Lung (tissue), 12 donors: Measurements from ENCODE around the gene GTF2H4. TPM values are rescaled to one million over a fixed set of nuclear protein-coding genes. Genes with fewer than 3 reads are reported as not detected.
"Not testable (repeated sequence)": the region's sequence is repeated elsewhere in the genome, so short reads cannot be mapped to it uniquely, and the experiment has no call there.

Source experiments
- ATAC-seq: fragments of 200-7000 bp; cut with Tn5 transposase; one replicate; pipeline ENCODE4 v1.9.1; 2020; ENCODE audit warnings: moderate number of reproducible peaks; ENCODE audit not compliant: insufficient read depth, low FRiP score
- DNase-seq, 3 donors: peaks; one replicate each; pipeline ENCODE4 v3.0.0-alpha.2; 2013 to 2017
- H3K27ac ChIP-seq, 2 donors: one replicate each; pipeline ENCODE4 v1.5.1; 2013; ENCODE audit warnings: mild to moderate bottlenecking in 2 of 2, moderate library complexity in 2 of 2, control low read depth in 1 of 2, inconsistent platforms in 1 of 2, low read depth in 1 of 2, low read length in 1 of 2
- H3K27me3 ChIP-seq, 3 donors: one replicate each; pipeline ENCODE4 v1.5.1; 2013; ENCODE audit warnings: low read length in 2 of 3; ENCODE audit not compliant: control insufficient read depth in 3 of 3, insufficient read depth in 3 of 3
- H3K36me3 ChIP-seq, 4 donors: one replicate each; pipeline ENCODE4 v1.5.1; 2013; ENCODE audit warnings: low read length in 4 of 4, mild to moderate bottlenecking in 1 of 4, moderate library complexity in 1 of 4; ENCODE audit not compliant: control insufficient read depth in 4 of 4, insufficient read depth in 4 of 4
- H3K4me1 ChIP-seq, 5 donors: one replicate each; pipeline ENCODE4 v1.5.1; 2013; ENCODE audit warnings: low read length in 5 of 5, mild to moderate bottlenecking in 2 of 5, moderate library complexity in 1 of 5; ENCODE audit not compliant: control insufficient read depth in 5 of 5, insufficient read depth in 5 of 5
- H3K4me3 ChIP-seq: one replicate; pipeline ENCODE4 v1.5.1; 2013; ENCODE audit warnings: mild to moderate bottlenecking, control low read depth, moderate library complexity
- H3K9ac ChIP-seq, 2 donors: one replicate each; pipeline ENCODE4 v1.5.1; 2013; ENCODE audit warnings: low read length in 2 of 2, control low read depth in 1 of 2; ENCODE audit not compliant: insufficient read depth in 1 of 2
- H3K9me3 ChIP-seq, 4 donors: one replicate each; pipeline ENCODE4 v1.5.1; 2013; ENCODE audit warnings: low read length in 3 of 4, mild to moderate bottlenecking in 1 of 4, moderate library complexity in 1 of 4; ENCODE audit not compliant: control insufficient read depth in 4 of 4, insufficient read depth in 3 of 4
- CTCF ChIP-seq: IDR thresholded peaks from 2 replicates; pipeline ENCODE4 v1.5.1; 2012; ENCODE audit warnings: mild to moderate bottlenecking; ENCODE audit errors: control extremely low read depth, extremely low read depth
- WGBS, 2 donors: extraction: QIAGEN DNeasy Blood & Tissue Kit; methylation state at CpG; one replicate each; pipeline ENCODE4 v1.1.7; 2013; 5-methylcytosine and 5-hydroxymethylcytosine counted together
- polyA plus RNA-seq, 2 donors: library from polyadenylated mRNA; stranded (reverse); fragments of 200-250 nt; gene quantifications; one replicate each; pipeline ENCODE4 v1.2.1, GENCODE V29; 2013
- total RNA-seq, 2 donors: library from RNA; depleted of rRNA in 1 of 2; stranded (reverse); fragments of >200 nt in 1 of 2; gene quantifications; one replicate each; pipeline ENCODE4 v1.2.1, GENCODE V29; 2014 to 2021
- donor health status: control.
- donor health status: control.
- donor health status: Bipolar disorder and iron deficiency.
- donor health status: healthy.
- donor health status: DM: yes; HTN: yes; CAD: no.

GTF2H4 gene
- total and polyA plus RNA-seq, 4 donors: 25.3 to 37.2 (median 31.1) TPM

DNA sequence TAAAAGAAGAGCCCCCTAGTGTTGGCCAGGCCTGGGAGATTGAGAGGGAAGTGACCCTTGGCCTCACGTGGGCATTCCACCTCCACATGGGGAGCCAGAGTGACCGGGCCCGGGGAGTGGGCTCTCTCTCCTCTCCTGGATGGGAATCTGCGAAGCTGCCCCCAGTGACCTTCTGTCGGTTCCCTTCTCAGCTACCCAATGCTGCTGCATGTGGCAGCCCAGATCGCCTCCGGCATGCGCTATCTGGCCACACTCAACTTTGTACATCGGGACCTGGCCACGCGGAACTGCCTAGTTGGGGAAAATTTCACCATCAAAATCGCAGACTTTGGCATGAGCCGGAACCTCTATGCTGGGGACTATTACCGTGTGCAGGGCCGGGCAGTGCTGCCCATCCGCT, 10.1 kb upstream of the GTF2H4 start:
- Histone ChIP-seq H3K4me3 (no peak overlapping the region), H3K36me3 (peaks cover 0 to 34% (median 21%) of the 10 kb centered on the region in 4 donors), H3K9me3 (no peaks in the 10 kb centered on the region), H3K27me3 (no peaks in the 10 kb centered on the region), H3K9ac (no peak overlapping the region), H3K4me1 (no peaks in the 10 kb centered on the region), H3K27ac (no peak overlapping the region)
- no peak for TF ChIP-seq CTCF
- ATAC-seq: no peak
- DNase-seq: no peak
- WGBS, 2 donors: 90 to 95% methylated on average over 16 of the region's 16 CpGs

DNA sequence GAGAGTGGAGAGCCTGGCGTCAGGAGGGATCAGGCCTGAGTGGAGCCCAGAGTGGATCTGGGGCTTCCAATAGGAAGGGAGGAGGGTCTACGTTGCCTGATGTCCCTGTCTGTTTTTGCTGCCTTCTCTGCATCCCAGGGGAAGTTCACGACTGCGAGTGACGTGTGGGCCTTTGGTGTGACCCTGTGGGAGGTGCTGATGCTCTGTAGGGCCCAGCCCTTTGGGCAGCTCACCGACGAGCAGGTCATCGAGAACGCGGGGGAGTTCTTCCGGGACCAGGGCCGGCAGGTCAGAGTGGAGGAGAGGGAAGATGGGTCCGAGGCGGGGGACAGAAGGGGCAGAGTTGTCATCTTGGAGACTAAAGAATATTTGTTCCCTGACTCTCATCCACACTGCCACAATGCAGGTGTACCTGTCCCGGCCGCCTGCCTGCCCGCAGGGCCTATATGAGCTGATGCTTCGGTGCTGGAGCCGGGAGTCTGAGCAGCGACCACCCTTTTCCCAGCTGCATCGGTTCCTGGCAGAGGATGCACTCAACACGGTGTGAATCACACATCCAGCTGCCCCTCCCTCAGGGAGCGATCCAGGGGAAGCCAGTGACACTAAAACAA, 9.2 kb upstream of the GTF2H4 start:
- Histone ChIP-seq H3K27me3 (no peaks in the 10 kb centered on the region), H3K9me3 (no peaks in the 10 kb centered on the region), H3K4me3 (no peak overlapping the region), H3K36me3 (peaks cover 0 to 30% (median 18%) of the 10 kb centered on the region in 4 donors), H3K4me1 (no peaks in the 10 kb centered on the region), H3K9ac (no peak overlapping the region), H3K27ac (no peak overlapping the region)
- no peak for TF ChIP-seq CTCF
- DNase-seq (no peak), ATAC-seq (no peak)
- 87 to 91% methylated on average over 22 to 23 of the region's 23 CpGs for WGBS, 2 donors

GRCh38 chr6:30900863-30901417, 7.1 kb upstream of the GTF2H4 start:
- H3K9me3 ChIP-seq: no peaks in the 10 kb centered on the region
- DNase-seq (no peak), ATAC-seq (no peak)
- H3K4me3 ChIP-seq: no peak overlapping the region
- no peak overlapping the region for H3K9ac ChIP-seq
- no peaks in the 10 kb centered on the region for H3K27me3 ChIP-seq
- no peak overlapping the region for H3K27ac ChIP-seq
- no peaks in the 10 kb centered on the region for H3K4me1 ChIP-seq
- TF ChIP-seq CTCF: no peak
- peaks cover 0 to 16% (median 8%) of the 10 kb centered on the region in 4 donors for H3K36me3 ChIP-seq
- 89 to 92% methylated on average over 1 of the region's 1 CpG for WGBS, 2 donors

GRCh38 chr6:30901436-30901835, 6.6 kb upstream of the GTF2H4 start:
- H3K4me1 ChIP-seq: no peaks in the 10 kb centered on the region
- DNase-seq: no peak
- H3K36me3 ChIP-seq: peaks cover 0 to 14% (median 8%) of the 10 kb centered on the region in 4 donors

DNA sequence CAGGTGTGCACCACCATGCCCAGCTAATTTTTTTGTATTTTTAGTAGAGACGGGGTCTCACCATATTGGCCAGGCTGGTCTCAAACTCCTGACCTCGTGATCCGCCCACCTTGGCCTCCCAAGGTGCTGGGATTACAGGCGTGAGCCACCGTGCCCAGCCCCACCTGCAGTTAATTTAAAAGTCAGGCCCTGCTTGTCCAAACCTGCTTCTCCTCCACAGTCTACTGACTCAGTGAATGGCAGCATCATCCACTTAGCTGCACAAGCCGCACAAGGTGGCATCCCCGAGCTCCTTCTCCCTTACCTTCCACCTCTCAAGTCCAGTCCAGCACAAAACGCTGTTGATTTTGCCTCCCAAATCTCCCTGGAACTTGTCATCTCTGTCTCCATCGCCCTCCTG, 5.8 kb upstream of the GTF2H4 start:
- not testable (repeated sequence) for H3K9ac ChIP-seq, H3K4me1 ChIP-seq, H3K27ac ChIP-seq, H3K27me3 ChIP-seq, ATAC-seq, DNase-seq, H3K4me3 ChIP-seq, H3K9me3 ChIP-seq
- WGBS, 2 donors: 80 to 89% methylated on average over 9 of the region's 9 CpGs
- H3K36me3 ChIP-seq: peaks cover 0 to 11% (median 5%) of the 10 kb centered on the region in 4 donors

More at GRCh38 chr6:30901436-30901835, 6.6 kb upstream of the GTF2H4 start:
- H3K4me3 ChIP-seq: no peak overlapping the region
- no peaks in the 10 kb centered on the region for H3K27me3 ChIP-seq
- ATAC-seq: no peak
- TF ChIP-seq CTCF: no peak
- H3K9me3 ChIP-seq: no peaks in the 10 kb centered on the region
- H3K9ac ChIP-seq: no peak overlapping the region
- no peak overlapping the region for H3K27ac ChIP-seq
